GM12878 (cell line): ENCODE measurements around the gene TCF15. TPM values are rescaled to one million over a fixed set of nuclear protein-coding genes. Genes with fewer than 3 reads are reported as not detected.

Experiments
- ATF7 ChIP-seq: fragments of 450-650 bp; IDR thresholded peaks from 2 replicates; pipeline ENCODE4 v1.6.1; 2016; ENCODE audit warnings: low read depth, mild to moderate bottlenecking
- BHLHE40 ChIP-seq, 2 experiments: fragments of 450-650 bp in 1 of 2; IDR thresholded peaks; 2 replicates each; pipeline ENCODE4 v1.6.1; 2011 to 2017; ENCODE audit warnings: low read depth in 2 of 2, borderline replicate concordance in 1 of 2, improper control_type of control experiment in 1 of 2, low read length in 1 of 2, mild to moderate bottlenecking in 1 of 2
- CBX3 ChIP-seq: fragments of 200-600 bp; sonication (generic); IDR thresholded peaks from 2 replicates; pipeline ENCODE4 v1.6.1; 2016; ENCODE audit warnings: low read depth, borderline replicate concordance
- CEBPB ChIP-seq, 2 experiments: fragments of 150-350 bp in 1 of 2; IDR thresholded peaks; 2 replicates each; pipeline ENCODE4 v1.6.1; 2012 to 2014; ENCODE audit warnings: low read depth in 2 of 2, low read length in 2 of 2, borderline replicate concordance in 1 of 2, inconsistent platforms in 1 of 2
- CHD1 ChIP-seq: IDR thresholded peaks from 2 replicates; pipeline ENCODE4 v1.6.1; 2012; ENCODE audit warnings: low read depth, low read length, improper control_type of control experiment
- CHD4 ChIP-seq: fragments of 200-600 bp; sonication (generic); IDR thresholded peaks from 2 replicates; pipeline ENCODE4 v1.6.1; 2016; ENCODE audit warnings: mild to moderate bottlenecking
- CREB1 ChIP-seq: IDR thresholded peaks from 2 replicates; pipeline ENCODE4 v1.6.1; 2012; ENCODE audit warnings: low read depth, mild to moderate bottlenecking, inconsistent platforms
- EGR1 ChIP-seq, 2 experiments: IDR thresholded peaks; 1 replicate in 1 of 2; 2 replicates in 1 of 2; pipeline ENCODE4 v1.6.1; 2011 to 2012; ENCODE audit warnings: low read depth in 2 of 2, low read length in 2 of 2, borderline replicate concordance in 1 of 2, mild to moderate bottlenecking in 1 of 2, moderate library complexity in 1 of 2
- LARP7 ChIP-seq: fragments of 450-650 bp; IDR thresholded peaks from 2 replicates; pipeline ENCODE4 v1.6.1; 2017; ENCODE audit warnings: mild to moderate bottlenecking
- MXI1 ChIP-seq: fragments of 150-350 bp; IDR thresholded peaks from 2 replicates; pipeline ENCODE4 v1.6.1; 2011; ENCODE audit warnings: low read depth, mild to moderate bottlenecking, inconsistent platforms, low read length, improper control_type of control experiment
- MYB ChIP-seq: fragments of 150-350 bp; IDR thresholded peaks from 2 replicates; pipeline ENCODE4 v1.6.1; 2014; ENCODE audit warnings: mild to moderate bottlenecking, low read depth, low read length, borderline replicate concordance
- NR2F1 ChIP-seq: fragments of 450-650 bp; conservative IDR thresholded peaks from 2 replicates; pipeline ENCODE4 v1.6.1; 2017; ENCODE audit warnings: mild to moderate bottlenecking
- RBBP5 ChIP-seq: fragments of 200-600 bp; sonication (generic); conservative IDR thresholded peaks from 2 replicates; pipeline ENCODE4 v1.6.1; 2016
- RUNX3 ChIP-seq: IDR thresholded peaks from 2 replicates; pipeline ENCODE4 v1.6.1; 2012; ENCODE audit warnings: low read length, inconsistent platforms
- SRF ChIP-seq, 2 experiments: IDR thresholded peaks; 2 replicates each; pipeline ENCODE4 v1.6.1; 2011; ENCODE audit warnings: low read depth in 2 of 2, low read length in 2 of 2, mild to moderate bottlenecking in 1 of 2, moderate library complexity in 1 of 2
- polyA plus RNA-seq, 11 experiments: library from polyadenylated mRNA; depleted of rRNA in 4 of 11; unstranded in 6 of 11; stranded (reverse) in 5 of 11; fragments of >200 nt; fragmentation: Nextera tagmentation in 4 of 11; fragmentation: Illumina TruSeq in 1 of 11; extraction: Ambion mirVana in 4 of 11; extraction: Trizol in 1 of 11; gene quantifications; 1 replicate in 1 of 11; 2 replicates in 10 of 11; pipeline versions ENCODE4 v1.2.1 to v1.2.3, GENCODE V29; 2011 to 2016; ENCODE audit warnings: inconsistent platforms in 2 of 11, missing spikeins in 2 of 11, low read depth in 1 of 11
- total RNA-seq, 4 experiments: library from RNA; depleted of rRNA in 3 of 4; stranded (reverse); fragments of >200 nt in 3 of 4; fragmentation: Illumina TruSeq in 1 of 4; extraction: Trizol in 1 of 4; gene quantifications; 2 replicates each; pipeline versions ENCODE4 v1.2.1 to v1.2.3, GENCODE V29; 2013 to 2021
- TF ChIP-seq, protein P1 (sequence below): fragments of 450-650 bp; IDR thresholded peaks from 2 replicates; pipeline ENCODE4 v1.6.1; 2017; ENCODE audit warnings: borderline replicate concordance
- TF ChIP-seq, protein P2 (sequence below): IDR thresholded peaks from 2 replicates; pipeline ENCODE4 v1.6.1; 2011; ENCODE audit warnings: borderline replicate concordance, low read depth, mild to moderate bottlenecking, moderate library complexity, low read length; ENCODE audit not compliant: insufficient read depth, poor library complexity, severe bottlenecking
- TF ChIP-seq, protein P3 (sequence below): IDR thresholded peaks from 2 replicates; pipeline ENCODE4 v1.6.1; 2012; ENCODE audit warnings: low read depth, low read length, improper control_type of control experiment
- TF ChIP-seq, protein P4 (sequence below): fragments of 450-650 bp; conservative IDR thresholded peaks from 2 replicates; pipeline ENCODE4 v1.6.1; 2017; ENCODE audit warnings: mild to moderate bottlenecking, moderate library complexity

Gene TCF15
- total and polyA plus RNA-seq, 10 of the 15 experiments (the other 5 are each of a cell fraction or from before 2014, with no cell fraction given), result 0.08 TPM; not detected in 9

DNA sequence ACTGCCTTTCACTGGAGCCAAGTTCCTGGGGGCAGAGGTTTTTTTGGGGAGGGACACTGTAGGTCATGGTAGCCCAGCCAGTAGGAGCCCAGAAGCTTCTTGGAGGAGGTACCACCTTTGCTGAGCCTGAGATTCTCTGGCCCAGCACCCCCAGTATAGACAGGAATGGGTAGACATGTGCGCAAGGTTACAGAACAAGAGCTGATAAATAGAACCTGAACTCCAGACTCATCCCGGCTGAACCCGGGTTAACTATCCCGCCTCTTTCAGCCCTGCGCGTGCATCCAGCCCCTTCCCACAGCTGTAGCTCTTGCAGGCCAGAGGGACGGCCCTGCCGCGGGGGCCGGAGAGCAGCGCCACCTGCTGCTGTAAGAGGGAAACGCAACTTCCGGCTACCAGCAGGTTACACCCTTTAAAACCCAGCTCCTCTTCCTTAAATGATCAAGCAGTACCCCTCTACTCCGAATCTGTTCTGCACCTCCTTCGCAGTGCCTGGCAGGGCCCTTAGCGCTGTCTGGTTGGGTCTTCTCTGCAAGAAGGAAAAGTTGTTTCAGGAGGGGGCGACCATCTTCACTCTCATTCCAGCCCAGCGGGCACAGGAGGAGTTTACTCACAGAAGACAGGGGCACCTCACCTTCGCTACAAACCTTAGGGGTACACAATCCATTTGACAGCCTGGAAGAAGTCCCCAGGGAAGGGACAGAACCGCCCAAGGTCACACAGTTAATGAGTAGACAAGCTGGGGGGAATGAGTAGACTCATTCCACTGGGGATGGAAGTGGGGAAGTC is 35.4 kb upstream of the TCF15 start (continued):
- TF ChIP-seq, protein P1, sequence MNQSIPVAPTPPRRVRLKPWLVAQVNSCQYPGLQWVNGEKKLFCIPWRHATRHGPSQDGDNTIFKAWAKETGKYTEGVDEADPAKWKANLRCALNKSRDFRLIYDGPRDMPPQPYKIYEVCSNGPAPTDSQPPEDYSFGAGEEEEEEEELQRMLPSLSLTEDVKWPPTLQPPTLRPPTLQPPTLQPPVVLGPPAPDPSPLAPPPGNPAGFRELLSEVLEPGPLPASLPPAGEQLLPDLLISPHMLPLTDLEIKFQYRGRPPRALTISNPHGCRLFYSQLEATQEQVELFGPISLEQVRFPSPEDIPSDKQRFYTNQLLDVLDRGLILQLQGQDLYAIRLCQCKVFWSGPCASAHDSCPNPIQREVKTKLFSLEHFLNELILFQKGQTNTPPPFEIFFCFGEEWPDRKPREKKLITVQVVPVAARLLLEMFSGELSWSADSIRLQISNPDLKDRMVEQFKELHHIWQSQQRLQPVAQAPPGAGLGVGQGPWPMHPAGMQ, result no peak
- TF ChIP-seq RUNX3 (0 out of 2 replicates have a peak, but pooled peaks have one; percentile 18), NR2F1 (no peak), CHD4 (no peak), ATF7 (no peak), CEBPB (IDR thresholded peaks at IDR 0.05; ENCODE audit: borderline replicate concordance in 1 of 2, low read depth in 2 of 2, low read length in 2 of 2) (no peak), CBX3 (no peak), MXI1 (0 out of 2 replicates have a peak, but pooled peaks have one; percentile 19), BHLHE40 (IDR thresholded peaks at IDR 0.05; ENCODE audit: borderline replicate concordance in 1 of 2, low read depth in 2 of 2, low read length in 1 of 2) (peak; percentile 27 to 39; a peak in 1 of 4 replicates), MYB (no peak), CREB1 (no peak), RBBP5 (no peak), LARP7 (no peak), CHD1 (no peak), SRF (IDR thresholded peaks at IDR 0.05; ENCODE audit: low read depth in 2 of 2, low read length in 2 of 2) (no peak), EGR1 (IDR thresholded peaks at IDR 0.05; ENCODE audit: borderline replicate concordance in 1 of 2, low read depth in 2 of 2, low read length in 2 of 2) (peak in 1 of 2 experiments; percentile 53; a peak in 1 of 3 replicates)
- TF ChIP-seq, protein P2, sequence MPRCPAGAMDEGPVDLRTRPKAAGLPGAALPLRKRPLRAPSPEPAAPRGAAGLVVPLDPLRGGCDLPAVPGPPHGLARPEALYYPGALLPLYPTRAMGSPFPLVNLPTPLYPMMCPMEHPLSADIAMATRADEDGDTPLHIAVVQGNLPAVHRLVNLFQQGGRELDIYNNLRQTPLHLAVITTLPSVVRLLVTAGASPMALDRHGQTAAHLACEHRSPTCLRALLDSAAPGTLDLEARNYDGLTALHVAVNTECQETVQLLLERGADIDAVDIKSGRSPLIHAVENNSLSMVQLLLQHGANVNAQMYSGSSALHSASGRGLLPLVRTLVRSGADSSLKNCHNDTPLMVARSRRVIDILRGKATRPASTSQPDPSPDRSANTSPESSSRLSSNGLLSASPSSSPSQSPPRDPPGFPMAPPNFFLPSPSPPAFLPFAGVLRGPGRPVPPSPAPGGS, result no peak
- TF ChIP-seq, protein P3, sequence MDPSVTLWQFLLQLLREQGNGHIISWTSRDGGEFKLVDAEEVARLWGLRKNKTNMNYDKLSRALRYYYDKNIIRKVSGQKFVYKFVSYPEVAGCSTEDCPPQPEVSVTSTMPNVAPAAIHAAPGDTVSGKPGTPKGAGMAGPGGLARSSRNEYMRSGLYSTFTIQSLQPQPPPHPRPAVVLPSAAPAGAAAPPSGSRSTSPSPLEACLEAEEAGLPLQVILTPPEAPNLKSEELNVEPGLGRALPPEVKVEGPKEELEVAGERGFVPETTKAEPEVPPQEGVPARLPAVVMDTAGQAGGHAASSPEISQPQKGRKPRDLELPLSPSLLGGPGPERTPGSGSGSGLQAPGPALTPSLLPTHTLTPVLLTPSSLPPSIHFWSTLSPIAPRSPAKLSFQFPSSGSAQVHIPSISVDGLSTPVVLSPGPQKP, result peak; percentile 99
- TF ChIP-seq, protein P4, sequence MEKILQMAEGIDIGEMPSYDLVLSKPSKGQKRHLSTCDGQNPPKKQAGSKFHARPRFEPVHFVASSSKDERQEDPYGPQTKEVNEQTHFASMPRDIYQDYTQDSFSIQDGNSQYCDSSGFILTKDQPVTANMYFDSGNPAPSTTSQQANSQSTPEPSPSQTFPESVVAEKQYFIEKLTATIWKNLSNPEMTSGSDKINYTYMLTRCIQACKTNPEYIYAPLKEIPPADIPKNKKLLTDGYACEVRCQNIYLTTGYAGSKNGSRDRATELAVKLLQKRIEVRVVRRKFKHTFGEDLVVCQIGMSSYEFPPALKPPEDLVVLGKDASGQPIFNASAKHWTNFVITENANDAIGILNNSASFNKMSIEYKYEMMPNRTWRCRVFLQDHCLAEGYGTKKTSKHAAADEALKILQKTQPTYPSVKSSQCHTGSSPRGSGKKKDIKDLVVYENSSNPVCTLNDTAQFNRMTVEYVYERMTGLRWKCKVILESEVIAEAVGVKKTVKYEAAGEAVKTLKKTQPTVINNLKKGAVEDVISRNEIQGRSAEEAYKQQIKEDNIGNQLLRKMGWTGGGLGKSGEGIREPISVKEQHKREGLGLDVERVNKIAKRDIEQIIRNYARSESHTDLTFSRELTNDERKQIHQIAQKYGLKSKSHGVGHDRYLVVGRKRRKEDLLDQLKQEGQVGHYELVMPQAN, result no peak
